Caki2 (cell line): ENCODE results near the gene POLR2H. TPM values are rescaled to one million over a fixed set of nuclear protein-coding genes. Genes with fewer than 3 reads are reported as not detected.
A peak's percentile ranks its signal among the peaks of the same experiment; 100 is the strongest.

Experiments
- DNase-seq: peaks from one replicate; pipeline ENCODE4 v3.0.0-alpha.2; 2015; ENCODE audit warnings: low read depth
- in situ Hi-C: cut with HindIII; loops from 2 replicates; pipeline ENCODE4 v1.10.0; 2016; ENCODE audit warnings: low sequenced_read_pairs, low pct_unique_long_range_greater_than_20kb, mixed read lengths
- total RNA-seq: library from RNA; depleted of rRNA; stranded (reverse); fragments of >200 nt; shearing (Covaris generic); gene quantifications from 2 replicates; pipeline ENCODE4 v1.2.3, GENCODE V29; 2014; ENCODE audit warnings: low replicate concordance

POLR2H gene
- total RNA-seq, 1 experiment from 2014 or later = 169 TPM

DNA sequence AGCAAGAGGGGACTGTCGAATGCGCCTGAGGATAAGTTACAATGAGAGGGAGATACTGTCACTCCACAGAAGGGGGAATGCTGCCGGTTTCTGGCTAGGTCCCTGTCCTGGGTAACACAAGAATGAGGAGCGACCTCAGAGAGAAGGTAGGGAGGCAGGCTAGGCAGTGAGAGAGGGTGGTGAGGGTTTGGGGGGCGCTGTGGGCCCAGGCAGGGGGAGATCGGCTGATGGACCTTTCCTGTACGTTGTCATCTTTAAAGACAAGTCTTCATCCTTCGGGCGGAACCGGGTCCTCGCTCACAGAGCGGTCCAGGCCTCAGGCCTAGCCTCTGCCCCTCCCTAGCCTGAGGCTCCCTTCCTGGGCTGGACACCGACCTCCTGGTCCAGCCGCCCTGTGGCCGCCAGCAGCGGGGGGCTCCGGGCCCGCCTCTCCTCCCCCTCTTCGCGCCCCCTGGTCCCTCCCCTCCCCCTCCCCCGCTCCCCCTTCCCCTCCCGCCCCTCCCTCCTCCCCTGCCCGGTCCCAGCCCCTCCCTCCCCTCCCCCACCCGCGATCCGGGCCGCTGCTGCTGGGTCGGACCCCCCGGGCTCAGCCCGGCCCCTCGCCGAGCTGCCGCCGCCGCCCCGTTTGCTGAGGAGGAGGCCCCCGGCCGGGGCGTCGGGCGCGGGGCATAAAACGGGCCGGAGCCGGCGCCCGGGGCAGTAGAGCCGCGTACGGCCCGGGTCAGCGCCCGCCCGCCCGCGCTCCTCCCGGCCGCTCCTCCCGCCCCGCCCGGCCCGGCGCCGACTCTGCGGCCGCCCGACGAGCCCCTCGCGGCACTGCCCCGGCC is 18.1 kb downstream of the POLR2H start, which contains the start of gene CHRD:
Gene CHRD, plus strand, starts transcription at position 697 of the 827 bp plus-strand sequence. CDS start 265 bp downstream, outside the sequence.
- no peak for DNase-seq
- in situ Hi-C loops = no loop called here

DNA sequence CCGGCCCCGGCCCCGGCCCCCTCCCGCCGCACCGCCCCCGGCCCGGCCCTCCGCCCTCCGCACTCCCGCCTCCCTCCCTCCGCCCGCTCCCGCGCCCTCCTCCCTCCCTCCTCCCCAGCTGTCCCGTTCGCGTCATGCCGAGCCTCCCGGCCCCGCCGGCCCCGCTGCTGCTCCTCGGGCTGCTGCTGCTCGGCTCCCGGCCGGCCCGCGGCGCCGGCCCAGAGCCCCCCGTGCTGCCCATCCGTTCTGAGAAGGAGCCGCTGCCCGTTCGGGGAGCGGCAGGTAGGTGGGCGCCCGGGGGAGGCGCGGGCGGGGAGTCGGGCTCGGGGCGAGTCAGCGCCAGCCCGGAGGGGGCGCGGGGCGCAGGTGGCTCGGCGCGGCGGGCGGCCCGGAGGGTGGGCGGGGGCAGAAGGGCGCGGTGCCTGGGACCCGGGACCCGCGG is 18.7 kb downstream of the POLR2H start:
- no peak for DNase-seq
- in situ Hi-C loops = no loop called here

DNA sequence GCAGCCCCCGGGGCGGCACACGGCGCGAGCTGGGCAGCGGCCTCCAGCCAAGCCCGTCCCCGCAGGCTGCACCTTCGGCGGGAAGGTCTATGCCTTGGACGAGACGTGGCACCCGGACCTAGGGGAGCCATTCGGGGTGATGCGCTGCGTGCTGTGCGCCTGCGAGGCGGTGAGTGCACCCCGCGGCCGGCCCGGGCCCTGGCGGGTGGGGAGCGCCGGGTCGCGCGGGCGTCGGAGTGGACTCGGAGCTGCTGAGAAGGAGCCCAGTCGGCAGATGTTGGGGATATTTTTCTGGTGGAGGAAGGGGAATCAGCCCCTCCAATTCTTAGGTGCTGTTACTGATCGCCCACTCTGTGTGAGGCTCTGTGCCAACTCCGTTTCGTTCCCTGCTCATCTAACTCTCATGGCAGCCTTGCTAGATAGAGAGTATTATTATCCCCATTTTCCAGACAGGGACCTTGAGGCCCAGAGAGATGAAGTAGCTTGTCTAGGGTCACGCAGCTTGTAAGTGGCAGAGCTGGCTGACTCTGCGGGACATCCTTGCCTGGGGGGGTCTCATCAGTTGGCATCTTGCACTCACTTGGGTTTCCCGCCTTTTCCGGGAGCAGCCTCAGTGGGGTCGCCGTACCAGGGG is 19.2 kb downstream of the POLR2H start:
- DNase-seq = no peak
- in situ Hi-C loops = no loop called here

DNA sequence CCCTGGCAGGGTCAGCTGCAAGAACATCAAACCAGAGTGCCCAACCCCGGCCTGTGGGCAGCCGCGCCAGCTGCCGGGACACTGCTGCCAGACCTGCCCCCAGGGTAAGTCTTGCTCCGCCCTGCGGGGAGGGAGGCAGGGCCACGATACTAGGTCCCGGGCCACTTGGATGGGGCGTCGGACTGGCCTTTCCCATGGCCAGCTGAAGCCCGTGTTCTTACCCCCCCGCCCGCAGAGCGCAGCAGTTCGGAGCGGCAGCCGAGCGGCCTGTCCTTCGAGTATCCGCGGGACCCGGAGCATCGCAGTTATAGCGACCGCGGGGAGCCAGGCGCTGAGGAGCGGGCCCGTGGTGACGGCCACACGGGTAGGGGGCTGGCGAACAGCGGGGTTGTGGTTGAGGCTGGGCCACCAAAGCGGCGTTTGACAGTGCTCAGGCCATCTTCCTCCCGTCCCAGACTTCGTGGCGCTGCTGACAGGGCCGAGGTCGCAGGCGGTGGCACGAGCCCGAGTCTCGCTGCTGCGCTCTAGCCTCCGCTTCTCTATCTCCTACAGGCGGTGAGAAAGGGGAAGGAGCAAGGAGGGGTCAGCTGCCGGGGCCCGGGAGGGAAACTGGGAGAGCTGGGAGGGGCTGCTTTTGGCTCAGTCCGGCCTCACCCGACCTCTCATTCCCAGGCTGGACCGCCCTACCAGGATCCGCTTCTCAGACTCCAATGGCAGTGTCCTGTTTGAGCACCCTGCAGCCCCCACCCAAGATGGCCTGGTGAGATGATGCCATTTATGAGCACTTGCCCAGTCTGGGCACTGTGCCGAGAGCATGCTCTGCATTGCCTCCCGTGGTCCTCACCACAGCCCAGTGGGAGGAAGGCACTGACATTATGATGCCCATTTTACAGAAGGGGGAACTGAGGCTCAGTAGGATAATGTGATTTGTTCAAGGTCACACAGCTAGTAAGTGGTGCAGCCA is 20.0 kb downstream of the POLR2H start:
- no peak for DNase-seq
- in situ Hi-C loops = no loop called here

DNA sequence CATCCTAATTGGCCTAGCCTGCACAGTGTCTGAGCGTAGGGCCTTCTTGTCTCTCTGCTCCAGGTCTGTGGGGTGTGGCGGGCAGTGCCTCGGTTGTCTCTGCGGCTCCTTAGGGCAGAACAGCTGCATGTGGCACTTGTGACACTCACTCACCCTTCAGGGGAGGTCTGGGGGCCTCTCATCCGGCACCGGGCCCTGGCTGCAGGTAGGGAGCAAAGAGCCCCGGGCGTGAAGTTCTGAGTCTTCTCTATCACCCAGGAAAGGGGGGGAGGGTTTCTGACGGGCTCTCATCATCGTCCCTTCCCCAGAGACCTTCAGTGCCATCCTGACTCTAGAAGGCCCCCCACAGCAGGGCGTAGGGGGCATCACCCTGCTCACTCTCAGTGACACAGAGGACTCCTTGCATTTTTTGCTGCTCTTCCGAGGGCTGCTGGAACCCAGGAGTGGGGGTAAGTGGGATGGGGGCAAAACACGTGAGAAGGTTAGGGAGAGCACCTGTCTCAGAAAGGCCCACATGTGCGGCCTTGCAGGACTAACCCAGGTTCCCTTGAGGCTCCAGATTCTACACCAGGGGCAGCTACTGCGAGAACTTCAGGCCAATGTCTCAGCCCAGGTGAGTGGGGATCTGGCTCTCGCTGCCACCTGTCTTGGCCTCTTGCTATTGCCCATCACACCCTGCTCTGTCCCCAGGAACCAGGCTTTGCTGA is 21.0 kb downstream of the POLR2H start:
- in situ Hi-C loops = no loop called here
- no peak for DNase-seq

DNA sequence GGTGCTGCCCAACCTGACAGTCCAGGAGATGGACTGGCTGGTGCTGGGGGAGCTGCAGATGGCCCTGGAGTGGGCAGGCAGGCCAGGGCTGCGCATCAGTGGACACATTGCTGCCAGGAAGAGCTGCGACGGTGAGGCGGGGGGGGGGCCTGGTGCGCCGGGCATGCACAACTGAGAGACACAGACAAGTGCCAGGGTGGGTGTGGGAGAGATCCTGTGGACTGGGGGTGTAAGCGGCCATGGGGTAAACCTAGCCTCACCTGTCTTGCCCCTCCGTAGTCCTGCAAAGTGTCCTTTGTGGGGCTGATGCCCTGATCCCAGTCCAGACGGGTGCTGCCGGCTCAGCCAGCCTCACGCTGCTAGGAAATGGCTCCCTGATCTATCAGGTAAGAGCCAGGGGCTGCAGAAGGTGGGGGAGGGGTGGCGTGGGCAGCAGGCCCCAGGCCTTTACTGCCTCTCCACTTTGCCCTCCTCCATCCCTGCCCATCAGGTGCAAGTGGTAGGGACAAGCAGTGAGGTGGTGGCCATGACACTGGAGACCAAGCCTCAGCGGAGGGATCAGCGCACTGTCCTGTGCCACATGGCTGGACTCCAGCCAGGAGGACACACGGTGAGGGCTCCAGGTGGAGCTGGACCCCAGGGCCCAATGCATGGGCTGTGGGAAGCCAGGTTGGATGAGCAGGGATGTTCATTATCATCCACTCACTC is 21.7 kb downstream of the POLR2H start:
- DNase-seq = no peak
- in situ Hi-C loops = no loop called here

DNA sequence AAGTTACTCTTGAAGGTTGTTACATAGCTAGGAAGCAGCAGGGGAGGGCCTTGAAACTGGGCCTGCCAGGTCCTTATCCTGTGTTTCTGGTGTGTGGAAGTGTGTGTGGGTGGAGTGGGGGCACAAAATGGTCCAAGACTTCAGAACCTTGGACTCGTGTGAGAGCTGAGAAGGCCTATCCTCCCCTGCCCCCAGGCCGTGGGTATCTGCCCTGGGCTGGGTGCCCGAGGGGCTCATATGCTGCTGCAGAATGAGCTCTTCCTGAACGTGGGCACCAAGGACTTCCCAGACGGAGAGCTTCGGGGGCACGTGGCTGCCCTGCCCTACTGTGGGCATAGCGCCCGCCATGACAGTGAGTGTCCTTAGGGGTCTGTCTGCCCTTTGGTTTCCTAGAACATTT is 22.8 kb downstream of the POLR2H start:
- in situ Hi-C loops = no loop called here
- DNase-seq = no peak

DNA sequence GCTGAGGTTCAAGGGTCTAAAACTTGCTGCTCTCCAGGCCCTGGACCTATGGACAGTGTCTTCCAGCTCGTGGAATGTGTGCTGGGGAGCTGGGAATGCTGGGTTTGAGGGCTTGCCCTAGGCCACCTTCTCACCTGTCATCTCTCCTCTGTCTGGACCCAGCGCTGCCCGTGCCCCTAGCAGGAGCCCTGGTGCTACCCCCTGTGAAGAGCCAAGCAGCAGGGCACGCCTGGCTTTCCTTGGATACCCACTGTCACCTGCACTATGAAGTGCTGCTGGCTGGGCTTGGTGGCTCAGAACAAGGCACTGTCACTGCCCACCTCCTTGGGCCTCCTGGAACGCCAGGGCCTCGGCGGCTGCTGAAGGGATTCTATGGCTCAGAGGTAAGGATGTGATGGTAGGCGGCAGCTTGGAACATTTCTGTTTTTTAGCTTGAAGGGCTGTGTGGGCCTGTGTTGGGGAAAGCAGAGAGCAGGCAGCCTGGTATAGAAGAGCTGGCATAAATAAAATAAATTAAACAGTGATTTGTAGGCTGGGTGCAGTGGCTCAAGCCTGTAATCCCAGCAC is 23.4 kb downstream of the POLR2H start:
- in situ Hi-C loops = no loop called here
- DNase-seq = no peak

DNA sequence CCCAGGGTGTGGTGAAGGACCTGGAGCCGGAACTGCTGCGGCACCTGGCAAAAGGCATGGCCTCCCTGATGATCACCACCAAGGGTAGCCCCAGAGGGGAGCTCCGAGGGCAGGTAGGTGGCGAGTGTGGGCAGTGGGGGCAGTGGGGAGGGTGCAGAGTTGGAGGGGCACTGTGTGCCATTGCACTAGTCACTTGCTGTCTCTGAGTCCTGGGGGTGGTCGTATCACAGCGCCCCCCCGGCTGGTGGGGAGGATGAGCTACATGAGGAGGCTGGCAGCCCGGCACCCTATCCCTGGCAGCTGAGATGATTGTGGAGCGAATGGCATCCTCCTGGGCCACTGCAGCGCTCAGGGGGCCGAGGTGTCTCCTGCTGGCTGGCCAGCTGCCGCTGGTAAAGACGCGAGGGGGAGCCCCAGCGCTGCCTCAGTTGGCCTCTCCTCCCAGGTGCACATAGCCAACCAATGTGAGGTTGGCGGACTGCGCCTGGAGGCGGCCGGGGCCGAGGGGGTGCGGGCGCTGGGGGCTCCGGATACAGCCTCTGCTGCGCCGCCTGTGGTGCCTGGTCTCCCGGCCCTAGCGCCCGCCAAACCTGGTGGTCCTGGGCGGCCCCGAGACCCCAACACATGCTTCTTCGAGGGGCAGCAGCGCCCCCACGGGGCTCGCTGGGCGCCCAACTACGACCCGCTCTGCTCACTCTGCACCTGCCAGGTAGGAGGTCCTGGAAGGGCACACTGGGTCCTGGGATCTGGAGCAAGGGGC is 24.7 kb downstream of the POLR2H start:
- in situ Hi-C loops = no loop called here
- DNase-seq = no peak

DNA sequence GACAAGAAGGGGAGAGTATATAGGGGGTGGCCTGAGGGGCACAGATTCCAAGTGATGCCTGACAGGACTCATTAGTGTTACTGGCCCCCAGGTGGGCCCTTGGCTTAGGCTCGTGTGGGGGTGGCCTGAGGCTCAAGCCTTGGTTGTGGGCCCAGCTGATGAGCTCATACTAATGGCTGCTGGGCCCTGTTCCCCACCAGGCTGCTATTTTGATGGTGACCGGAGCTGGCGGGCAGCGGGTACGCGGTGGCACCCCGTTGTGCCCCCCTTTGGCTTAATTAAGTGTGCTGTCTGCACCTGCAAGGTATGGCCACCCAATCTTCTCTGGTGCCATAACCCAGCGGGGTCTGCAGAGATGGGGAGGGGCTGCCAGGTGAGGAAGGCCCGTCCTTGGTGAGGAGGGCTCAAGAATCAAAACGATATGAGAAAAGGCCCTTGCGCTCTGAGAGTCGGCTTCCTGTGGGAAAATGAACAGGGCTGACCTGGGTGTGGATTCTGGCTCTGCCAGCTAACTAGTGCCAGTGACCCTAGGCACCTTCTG is 25.7 kb downstream of the POLR2H start:
- DNase-seq = no peak
- in situ Hi-C loops = no loop called here

DNA sequence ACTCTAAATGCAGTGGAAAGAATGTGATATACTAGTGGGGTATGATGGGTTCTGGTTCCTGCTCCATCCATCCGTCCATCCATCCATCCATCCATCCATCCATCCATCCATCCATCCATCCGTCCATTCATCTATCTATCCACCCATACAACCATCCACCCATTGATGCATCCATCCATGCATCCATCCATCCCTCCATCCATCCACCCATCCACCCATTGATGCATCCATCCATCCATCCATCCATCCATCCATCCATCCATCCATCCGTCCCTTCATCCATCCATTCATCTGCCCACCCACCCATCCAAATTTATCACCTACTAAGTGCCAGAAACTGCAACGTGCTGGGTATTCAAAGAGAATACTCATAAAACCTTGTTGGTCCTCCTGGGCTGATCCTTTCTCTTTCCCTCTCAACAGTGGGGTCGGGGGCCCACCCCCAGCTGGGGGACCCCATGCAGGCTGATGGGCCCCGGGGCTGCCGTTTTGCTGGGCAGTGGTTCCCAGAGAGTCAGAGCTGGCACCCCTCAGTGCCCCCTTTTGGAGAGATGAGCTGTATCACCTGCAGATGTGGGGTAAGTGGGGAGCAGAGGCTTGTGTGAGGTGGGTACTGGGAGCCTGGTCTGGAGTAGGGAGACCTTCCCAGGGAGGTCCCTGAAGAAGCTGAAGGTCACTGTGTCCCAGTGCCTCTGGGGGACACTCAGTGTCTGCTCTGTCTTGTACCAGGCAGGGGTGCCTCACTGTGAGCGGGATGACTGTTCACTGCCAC is 26.8 kb downstream of the POLR2H start:
- no peak for DNase-seq
- in situ Hi-C loops = no loop called here

DNA sequence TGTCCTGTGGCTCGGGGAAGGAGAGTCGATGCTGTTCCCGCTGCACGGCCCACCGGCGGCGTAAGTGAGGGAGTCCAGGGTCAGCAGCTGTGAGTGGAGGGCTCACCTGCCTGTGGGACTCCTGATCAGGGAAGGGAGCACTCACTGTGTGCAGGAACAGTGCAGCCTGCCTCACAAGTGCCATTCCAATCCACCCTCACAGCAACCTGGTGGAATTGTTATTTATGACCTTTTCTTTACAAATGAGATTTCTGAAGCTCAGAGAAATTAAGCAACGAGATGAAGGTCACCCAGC is 27.4 kb downstream of the POLR2H start:
- in situ Hi-C loops = no loop called here
- DNase-seq = no peak

DNA sequence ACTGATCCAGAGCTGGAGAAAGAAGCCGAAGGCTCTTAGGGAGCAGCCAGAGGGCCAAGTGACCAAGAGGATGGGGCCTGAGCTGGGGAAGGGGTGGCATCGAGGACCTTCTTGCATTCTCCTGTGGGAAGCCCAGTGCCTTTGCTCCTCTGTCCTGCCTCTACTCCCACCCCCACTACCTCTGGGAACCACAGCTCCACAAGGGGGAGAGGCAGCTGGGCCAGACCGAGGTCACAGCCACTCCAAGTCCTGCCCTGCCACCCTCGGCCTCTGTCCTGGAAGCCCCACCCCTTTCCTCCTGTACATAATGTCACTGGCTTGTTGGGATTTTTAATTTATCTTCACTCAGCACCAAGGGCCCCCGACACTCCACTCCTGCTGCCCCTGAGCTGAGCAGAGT is 27.9 kb downstream of the POLR2H start:
- in situ Hi-C loops = no loop called here
- DNase-seq = no peak

DNA sequence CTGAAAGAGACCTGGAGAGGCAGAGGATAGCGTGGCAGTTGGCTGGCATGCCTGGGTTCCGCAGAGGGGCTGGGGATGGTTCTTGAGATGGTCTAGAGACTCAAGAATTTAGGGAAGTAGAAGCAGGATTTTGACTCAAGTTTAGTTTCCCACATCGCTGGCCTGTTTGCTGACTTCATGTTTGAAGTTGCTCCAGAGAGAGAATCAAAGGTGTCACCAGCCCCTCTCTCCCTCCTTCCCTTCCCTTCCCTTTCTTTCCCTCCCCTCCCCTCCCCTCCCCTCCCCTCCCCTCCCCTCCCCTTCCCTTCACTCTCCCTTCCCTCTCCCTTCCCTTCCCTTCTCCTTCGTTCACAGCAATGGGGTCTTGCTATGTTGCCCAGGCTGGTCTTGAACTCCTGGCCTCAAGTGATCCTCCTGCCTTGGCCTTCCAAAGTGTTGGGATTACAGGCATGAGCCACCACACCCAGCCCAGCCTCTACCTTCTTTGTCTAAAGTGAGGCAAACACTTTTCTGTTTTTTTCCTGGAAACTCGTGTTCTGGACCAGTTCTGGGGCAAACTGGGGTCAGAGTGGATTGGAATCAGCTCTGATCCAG is 28.5 kb downstream of the POLR2H start:
- in situ Hi-C loops = no loop called here
- DNase-seq = no peak

DNA sequence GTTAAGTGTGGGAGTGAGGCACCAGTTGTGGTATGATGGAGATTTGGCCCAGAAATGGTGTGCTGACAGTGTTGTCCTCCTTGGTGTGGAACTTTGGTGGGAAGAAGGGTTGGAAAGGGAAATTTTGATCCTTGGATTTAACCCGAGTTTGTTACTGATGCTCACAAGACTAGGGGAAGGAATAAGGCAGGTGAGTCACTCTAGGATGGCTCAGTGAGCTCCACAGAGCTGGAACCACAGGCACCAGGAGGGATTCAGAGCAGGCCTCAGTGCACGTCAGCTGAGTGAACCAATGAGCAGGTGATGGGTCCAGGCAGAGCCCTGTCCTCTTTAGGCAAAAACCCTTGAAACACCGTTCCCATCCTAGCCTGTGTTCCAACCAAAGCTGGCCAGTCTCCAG is 29.8 kb downstream of the POLR2H start:
- in situ Hi-C loops = no loop called here
- DNase-seq = peak; percentile 26

DNA sequence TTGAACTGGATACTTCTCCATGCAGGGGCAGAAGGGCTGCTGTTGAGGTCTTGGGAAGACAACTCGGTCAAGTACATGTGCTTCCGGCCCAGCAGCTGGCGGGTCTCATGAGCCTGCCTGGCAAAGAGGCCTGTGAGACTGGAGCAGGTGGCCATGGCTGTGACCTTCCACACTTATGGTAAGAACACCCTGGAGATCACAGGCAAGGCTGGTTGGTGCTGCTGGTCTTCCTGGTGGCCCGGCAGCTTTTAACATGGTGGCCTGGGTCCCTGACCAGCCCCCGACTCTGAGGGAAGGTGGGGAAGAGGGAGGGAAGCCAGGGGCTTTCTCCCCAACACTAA is 33.8 kb downstream of the POLR2H start:
- in situ Hi-C loops = no loop called here
- no peak for DNase-seq
